NCI-H2196 (cell line): Measurements from ENCODE around the gene SATL1.
A peak's percentile ranks its signal among the peaks of the same experiment; 100 is the strongest.
"Not testable (repeated sequence)": the region's sequence is repeated elsewhere in the genome, so short reads cannot be mapped to it uniquely, and the experiment has no call there.

ENCODE experiments used
- DNase-seq: peaks from one replicate; lab custom pipeline; 2025; ENCODE audit not compliant: unreplicated experiment; lab: John Stamatoyannopoulos, UW

SATL1 gene, protein sequence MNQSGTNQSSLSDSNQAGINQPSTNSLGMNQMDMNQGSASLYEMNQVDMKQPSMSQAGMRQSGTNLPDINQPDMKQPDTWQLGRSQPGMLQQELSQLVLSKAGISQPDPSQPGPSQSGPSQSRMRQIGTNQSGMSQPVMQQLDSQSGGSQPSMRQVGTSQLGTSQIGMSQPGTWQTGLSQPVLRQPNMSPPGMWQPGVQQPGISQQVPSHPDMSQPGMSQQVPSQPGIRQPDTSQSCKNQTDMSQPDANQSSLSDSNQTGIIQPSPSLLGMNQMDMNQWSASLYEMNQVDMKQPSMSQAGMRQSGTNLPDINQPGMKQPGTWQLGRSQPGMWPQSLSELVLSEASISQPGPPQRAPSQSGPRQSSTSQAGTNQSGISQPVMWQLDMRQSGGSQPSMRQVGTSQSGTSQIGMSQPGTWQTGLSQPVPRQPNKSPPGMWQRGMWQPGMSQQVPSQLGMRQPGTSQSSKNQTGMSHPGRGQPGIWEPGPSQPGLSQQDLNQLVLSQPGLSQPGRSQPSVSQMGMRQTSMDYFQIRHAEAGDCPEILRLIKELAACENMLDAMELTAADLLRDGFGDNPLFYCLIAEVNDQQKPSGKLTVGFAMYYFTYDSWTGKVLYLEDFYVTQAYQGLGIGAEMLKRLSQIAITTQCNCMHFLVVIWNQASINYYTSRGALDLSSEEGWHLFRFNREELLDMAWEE

DNA sequence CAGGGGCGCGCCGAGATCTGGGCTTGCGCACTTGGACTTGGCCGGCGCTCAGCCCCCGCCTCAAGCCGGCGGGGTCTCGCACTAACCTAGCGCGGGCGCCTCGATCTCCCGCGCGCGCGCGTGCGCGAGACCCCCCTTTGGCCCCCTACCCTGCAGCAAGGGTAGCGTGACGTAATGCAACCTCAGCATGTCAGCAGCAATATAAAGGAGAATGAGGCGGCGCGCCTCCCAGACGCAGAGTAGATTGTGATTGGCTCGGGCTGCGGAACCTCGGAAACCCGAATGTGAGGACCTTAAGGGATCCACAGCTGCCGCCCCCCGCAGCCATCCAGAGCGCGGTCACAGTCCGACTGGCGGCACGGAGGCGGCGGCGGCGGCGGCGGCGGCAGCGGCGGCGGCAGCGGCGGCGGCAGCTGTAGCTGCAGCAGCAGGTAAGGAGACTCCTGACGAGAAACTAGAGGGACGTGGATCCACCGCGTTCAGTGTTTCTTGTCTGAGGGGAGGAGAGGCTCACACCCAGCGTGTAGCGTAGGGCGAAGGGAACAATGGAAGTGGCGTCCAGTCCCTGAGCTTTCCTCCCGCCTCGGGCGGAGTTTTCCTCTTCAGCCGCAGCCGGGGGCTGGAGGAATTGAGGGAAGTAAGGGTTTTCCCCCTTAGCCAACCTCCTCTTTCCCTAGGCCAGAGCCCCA, at the start of gene SATL1, which contains the start of gene ZNF711:
TSS of gene SATL1 (minus strand) at position 19 of the 689 bp plus-strand sequence. CDS start 134,811 bp downstream, outside the sequence.
TSS of gene ZNF711 (plus strand) at position 231 of the 689 bp plus-strand sequence. CDS start 3,582 bp downstream, outside the sequence.
- peak; percentile 66 for DNase-seq

DNA sequence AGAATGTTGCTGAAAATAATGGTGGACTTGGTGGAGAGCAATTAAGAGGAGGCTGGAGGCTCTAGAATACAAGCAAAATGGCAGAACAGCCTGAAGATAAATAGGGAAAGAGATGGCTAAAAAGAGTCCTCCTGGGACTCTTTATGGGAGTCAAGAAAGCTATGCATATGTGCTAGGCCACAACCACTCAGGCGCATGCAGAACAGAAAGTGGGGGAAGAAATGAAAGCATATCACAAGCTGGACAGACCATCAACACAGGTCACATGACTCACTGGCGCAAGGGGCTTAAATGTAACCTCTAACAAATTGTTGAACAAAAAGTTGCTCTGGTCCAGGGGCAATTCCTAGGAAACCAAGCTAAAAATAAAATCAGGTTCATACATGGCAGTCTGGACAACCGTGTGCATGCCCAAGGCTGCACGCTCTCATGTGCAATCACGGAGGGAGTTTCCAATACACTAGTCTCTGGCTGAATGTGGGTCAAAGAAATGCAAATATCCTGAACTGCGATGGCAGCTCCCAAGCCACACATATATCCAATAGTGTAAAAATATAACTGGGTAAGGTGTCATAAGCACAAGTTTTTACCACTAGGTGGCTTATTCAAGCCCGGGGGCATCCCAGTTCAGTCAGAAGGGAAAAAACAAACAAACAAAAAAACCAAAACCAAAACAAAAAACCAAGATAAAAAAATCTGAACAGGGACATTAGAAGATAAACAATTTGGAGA, 45.6 kb upstream of the SATL1 start:
- no peak for DNase-seq

DNA sequence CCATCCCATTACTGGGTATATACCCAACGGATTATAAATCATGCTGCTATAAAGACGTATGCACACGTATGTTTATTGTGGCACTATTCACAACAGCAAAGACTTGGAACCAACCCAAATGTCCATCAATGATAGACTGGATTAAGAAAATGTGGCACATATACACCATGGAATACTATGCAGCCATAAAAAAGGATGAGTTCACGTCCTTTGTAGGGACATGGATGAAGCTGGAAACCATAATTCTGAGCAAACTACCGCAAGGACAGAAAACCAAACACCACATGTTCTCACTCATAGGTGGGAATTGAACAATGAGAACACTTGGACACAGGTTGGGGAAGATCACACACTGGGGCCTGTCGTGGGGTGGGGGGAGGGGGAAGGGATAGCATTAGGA, 41.7 kb upstream of the SATL1 start:
- DNase-seq = not testable (repeated sequence)

DNA sequence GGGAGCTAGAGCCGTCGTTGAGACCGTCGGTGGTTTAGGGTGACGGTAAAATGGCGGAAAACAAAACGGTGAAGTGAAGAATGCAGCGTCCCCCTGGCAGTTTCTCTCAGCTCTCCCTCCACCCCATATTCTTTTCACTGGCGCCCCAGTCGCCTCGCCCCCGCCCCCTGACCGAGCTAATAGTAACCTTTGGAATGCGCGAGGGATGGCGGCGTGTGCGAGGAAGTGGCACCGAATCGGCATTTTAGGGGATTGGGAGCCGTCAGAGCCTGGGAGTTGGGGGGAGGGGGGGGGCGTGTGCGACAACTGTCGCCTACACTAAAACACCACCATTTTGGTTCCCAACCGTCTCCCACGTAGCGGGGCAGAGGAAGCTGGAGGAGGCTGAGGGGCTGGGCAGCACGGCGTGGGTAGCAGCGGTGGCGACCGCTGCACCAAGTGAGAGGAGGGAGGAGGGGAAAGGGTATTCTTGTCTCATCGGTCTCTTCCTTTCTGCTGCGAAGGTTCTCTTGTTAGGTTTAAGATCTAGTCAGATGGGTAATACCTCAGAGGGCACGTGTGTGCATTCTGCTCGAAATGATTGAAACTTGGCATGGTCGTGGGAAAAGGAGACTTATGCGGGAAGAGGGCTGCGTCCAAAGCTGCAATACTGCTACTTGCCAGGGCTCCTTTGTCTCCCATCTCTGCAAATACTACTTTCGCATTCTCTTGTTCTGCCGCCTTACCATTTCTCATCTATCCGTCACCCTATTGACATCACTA, 1.1 kb upstream of the SATL1 start:
- peak; percentile 7 for DNase-seq

DNA sequence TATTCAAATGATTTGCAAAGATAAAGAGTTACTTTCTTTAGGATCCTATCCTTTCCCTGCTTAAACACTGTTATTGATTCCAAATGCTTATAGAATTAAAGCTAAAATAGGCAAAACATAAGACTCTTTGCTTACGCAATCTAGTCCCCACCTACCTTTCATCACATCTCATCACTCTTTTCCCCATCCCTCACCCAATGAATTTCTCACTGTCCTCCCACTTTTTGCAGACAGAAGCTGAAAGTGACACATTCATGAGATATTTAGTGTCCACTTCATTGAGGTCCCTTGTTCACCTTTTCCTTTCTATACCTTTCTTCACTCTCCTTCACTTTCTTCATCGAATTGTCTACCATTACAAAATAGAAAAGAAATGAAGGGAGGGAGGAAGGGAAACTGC, 424 bp downstream of the SATL1 start:
- DNase-seq = no peak

DNA sequence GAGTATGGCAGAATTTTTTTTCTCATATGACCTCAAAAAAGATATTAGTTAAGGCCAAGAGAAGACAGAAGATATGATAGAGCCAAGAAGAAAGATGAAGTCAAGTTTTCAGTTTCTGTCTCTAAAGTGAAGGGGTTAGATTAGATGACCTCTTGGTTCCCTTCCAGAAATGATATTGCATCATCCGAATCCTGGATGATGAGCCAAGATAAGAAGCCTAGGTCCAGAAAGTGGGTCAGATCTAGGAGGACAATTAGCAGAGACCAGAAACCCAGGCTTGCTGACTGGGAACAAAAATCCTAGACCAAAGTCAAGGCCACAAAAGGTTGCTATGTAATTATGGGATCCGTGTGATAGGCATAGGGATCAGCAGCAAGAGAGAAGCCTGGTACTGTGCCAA, 20.2 kb downstream of the SATL1 start:
- no peak for DNase-seq

DNA sequence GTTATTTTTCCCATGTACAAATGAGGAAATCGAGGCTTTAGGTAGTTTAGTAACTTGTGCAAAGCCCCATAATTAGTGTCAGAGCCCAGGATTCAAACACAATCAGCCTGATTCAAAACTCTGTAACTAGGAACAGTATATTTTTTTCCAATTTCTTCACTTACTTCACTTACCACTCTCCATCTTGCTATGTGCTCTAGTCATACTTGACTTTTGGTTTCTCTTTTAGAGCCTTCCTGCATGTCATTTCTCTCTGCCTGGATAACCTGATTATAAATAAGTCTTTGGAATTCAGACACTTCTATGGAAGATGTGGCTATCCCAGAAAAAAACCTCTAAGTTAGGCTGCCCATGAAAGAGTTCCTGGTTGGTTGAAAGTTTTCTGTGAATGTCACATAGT, 22.2 kb downstream of the SATL1 start:
- DNase-seq = no peak

DNA sequence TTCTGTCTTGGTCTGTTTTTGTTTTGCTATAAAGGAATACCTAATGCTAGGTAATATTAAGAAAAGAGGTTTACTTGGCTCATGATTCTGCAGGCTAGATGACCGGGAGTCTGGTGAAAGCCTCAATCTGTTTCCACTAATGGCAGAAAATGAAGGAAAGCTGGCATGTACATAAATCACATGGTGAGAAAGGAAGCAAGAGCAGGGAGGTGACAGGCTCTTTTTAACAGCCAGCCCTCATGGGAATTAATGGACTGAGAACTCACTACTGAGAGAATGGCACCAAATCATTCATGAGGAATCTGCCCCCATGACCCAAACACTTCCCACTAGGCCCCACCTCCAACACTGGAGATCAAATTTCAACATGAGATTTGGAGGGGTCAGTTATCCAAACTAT, 27.6 kb downstream of the SATL1 start:
- DNase-seq = no peak

DNA sequence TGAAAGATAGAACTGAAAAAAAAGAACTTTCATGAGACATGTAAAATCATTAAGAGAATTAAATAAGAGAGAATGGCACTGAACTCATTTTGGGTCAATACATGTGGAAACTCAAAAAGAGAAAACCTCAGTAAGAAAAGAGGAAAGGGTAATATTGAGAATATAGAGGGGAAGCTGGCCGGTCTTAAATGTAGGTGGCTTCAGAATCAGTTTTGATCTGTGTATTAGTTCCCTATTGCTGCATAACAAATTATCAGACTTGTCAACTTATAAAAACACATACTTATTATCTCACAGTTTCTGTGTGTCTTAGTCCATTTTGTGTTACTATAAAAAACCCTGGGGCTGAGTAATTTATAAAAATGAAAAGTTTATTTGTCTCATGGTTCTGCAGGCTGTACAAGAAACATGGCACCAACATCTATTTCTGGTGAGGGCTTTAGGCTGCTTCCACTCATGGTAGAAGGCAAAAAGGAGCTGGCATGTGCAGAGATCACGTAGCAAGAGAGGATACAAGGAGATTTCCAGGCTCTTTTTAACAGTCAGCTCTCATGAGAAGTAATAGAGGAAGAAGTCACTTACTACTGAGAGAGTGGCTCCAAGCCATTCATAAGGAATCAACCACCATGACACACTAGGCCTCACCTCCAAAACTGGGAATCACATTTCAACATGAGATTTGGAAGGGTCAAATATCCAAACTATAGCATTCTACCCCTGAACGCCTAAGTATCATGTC, 29.6 kb downstream of the SATL1 start:
- no peak for DNase-seq

DNA sequence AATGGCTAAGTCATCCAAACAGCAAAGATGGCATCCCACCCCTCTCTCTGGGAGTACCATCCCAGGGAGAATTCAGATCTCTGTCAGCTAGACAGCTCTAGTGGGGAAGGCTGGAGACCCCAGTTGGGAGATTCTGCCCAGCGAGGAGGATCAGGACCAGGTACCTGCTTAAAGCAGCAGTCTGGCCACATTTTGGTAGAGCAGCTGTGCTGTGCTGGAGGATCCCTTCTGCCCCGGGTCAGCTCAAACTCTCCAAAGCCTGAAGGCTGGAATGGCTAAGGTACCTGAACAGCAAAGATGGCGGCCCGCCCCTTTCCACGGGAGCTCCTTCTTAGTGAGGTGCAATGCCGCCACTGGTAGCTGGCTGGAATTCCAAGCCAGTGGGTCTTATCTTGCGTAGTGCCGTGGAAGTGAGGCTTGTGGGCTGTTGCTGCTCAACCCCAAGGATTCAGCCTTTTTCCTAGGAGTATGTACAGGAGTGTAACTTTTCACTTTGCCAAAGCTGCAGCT, 40.1 kb downstream of the SATL1 start:
- no peak for DNase-seq

DNA sequence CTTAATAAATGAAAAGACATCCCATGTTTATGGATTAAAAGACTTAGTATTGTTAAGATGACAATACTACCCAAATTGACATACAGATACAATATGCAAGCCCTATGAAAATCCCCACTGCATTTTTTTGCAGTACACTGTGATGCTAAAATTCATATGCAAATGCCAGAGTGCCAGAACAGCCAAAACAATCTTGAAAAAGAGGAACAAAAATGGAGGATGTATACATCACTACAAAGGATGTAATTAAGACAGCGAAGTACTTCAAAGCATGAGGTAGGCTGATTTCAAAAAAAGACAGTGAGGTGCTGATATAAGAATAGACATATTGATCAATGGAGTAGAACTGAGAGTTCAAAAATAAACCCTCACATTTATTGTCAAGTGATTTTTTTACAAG, 47.3 kb downstream of the SATL1 start:
- no peak for DNase-seq

DNA sequence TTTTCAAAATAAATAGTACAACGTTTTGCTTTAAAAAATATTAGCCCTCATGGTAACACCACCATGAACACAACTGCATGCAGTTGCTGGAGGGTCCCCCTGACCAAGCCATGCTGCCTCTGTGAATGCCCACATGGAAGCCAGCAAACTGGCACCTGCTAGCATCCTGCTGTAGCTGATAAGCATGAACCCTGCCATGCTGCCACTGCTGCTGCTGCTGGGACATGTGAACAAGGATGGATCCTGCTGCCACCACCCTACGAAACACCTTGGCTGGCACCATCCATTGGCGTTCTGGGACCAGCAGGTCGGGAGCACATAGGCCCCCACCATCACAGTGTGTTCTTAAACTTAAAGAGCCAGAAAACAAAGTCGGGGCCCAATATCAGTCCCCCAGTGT, 83.9 kb downstream of the SATL1 start:
- no peak for DNase-seq

DNA sequence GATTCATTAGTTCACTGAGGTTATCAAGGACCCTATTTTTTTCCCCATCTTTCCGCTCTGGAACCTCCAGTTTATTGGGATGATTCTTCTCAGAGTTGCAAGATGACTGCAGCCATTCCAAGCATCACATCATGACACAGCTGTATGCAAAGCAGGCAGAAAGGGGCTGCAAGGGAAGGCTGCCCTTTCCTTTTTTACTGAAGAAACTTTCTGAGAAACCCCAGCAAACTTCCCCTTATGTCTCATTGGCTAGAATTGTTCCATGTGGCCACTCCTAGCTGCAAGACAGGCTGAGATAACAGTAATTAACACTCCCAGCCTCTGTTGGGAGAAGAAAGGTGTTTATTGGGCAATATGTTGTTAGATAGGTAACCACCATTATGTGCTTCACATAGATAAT, 102.6 kb downstream of the SATL1 start:
- DNase-seq = no peak

DNA sequence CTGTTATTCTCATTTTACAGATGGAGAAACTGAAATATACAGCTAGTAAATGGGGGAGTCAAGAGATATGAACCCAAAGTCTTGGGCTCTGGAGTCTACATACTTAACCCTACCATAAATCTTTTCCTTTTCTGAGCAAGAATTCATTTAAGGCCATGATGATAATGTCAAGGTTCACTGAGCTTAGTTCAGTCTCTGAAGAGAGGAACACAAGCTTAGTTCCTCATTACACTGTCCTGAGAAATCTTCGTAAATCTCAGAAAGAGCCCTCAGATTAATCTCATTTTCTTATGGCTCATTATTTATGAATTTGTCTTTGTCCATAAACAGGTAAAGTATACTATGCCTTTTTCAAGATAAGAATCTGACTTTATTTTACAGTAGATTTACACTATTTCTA, 104.2 kb downstream of the SATL1 start:
- DNase-seq = no peak

DNA sequence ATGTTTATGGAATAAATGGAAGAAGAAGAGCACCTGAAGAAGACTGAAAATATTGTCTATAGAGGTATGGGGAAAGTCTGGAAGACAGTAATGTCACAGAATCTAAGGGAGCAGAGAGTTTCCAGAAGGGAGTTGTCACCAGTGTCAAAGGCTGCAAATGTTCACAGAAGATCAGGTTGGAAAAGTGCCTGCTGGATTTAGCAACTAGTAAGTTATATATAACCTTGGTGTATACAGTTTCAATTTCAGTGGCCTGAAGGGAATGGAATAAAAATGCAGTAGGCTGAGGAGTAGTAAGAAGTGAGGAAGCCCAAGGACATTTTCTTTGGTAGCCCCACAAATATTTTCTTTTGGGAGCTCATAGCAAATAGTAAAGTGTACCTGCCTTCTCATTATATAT, 107.2 kb downstream of the SATL1 start:
- DNase-seq = no peak

DNA sequence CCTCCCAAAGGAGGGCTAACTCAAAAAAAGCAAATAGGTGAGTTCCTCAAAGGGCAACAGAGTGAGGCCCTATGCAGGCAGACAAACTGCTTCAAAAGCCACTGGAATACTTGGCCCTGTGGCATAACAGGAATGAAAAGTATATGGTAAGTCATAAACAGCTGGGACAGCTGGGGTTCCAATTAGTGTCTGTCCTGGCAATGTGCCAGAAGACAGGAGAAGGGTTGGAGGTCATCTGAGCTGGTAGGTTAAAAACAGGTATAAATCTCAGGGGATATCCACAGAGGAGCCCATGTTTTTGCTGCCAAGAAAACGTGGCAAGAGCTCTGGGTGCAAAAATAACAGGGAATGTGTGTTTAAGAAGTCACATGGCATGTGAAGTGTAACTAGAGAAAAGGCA, 128.3 kb downstream of the SATL1 start:
- DNase-seq = no peak

DNA sequence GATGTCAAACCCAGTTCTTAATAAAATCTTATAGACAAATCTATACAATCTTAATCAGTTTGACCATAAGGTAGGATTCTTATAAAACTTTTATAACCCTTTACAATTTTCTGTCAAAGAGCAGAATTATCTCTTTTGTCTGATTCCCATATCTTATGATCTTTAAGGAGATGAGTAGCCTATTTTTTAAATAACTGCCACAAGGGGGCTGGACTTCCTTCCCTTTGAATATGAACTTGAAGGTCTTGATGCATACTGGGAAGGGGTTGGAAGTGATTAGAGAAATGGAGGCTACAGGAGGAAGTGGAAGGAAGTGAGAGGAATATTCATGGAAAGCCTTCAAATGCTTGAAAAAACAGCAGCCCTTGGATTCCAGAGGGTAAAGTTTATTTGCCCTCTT, 128.8 kb downstream of the SATL1 start:
- DNase-seq = no peak

DNA sequence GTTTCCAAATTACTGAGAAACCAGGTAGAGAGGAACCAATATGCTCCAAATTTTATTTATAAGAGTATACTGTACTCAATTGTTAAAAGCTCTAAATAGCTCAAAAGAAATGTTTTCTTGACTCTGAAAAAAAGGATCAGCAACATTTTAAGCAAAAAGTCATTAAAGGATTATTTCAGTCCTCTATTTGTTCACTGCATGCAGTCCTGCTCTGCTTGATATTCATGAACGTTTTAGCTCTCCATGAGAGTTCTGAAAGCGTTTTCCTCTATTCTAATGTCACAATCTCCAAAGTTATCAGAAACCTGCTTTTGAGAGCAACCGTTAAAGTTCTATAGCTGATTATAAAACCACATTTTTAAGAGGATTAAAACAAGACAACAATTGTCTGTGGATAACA, 129.4 kb downstream of the SATL1 start:
- no peak for DNase-seq

DNA sequence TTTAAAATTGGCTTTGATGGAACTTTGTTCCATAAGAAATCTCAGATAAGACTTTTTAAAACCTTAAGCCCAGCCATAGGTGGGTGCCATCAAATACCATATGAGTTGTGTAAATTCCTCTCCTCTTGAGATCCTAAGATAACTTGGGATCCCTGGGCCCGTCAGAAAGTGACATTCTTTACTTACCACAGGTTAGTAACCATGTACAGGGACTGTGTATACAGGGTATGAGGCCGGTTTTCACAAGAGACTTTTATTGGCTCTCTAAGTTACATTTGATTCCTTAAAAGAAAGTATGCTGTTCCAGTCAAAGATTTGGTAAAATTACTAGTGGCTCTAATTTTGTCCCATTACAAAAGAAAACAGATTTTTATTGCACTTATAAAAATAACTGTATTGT, 129.8 kb downstream of the SATL1 start:
- DNase-seq = no peak

DNA sequence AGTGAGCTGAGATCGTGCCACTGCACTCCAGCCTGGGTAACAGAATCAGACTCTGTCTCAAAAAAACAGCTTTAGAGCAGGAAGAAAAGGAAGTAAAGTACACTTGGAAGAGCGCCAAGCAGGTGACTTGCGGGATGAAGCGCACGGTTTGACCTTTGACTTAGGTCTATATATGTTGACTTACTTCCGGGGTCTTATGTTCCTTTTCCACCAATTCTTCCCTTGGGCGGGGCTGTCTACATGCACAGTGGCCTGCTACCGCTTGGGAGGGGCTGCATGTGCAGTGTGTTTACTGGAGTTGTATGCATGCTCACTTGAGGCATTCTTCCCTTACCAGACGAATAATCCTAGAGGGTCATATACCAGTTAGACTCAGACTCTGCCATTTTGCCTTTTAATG, 131.3 kb downstream of the SATL1 start:
- no peak for DNase-seq
